Activated CD4-positive, alpha-beta memory T cell treated with anti-CD3 and anti-CD28 coated beads, Interleukin-2, amount 10 ng/mL, durations not matched to agents 7 days and 5 days (primary cell): Measurements from ENCODE around the gene ITGB1BP1. TPM values are rescaled to one million over a fixed set of nuclear protein-coding genes. Genes with fewer than 3 reads are reported as not detected.

Source experiments
- CTCF ChIA-PET: fragments of 350-600 bp; sonication (Branson Sonifier 250); formaldehyde crosslinking; loops from one replicate; lab custom pipeline; 2021; ENCODE audit warnings: antibody characterized with exemption, inconsistent platforms; lab: Charles Lee
- POLR2A ChIA-PET: fragments of 350-600 bp; sonication (Branson Sonifier 250); formaldehyde crosslinking; loops from one replicate; lab custom pipeline; 2021; ENCODE audit warnings: antibody characterized with exemption; lab: Charles Lee
- DNase-seq: peaks from one replicate; pipeline ENCODE4 v3.0.0-alpha.2; 2020
- H3K27ac Mint-ChIP-seq: one replicate; pipeline ENCODE4 v1.8.0; 2021; ENCODE audit warnings: mild to moderate bottlenecking, mixed read lengths
- H3K27me3 Mint-ChIP-seq: one replicate; pipeline ENCODE4 v1.8.0; 2021; ENCODE audit warnings: mixed read lengths
- H3K36me3 Mint-ChIP-seq: one replicate; pipeline ENCODE4 v1.8.0; 2021; ENCODE audit warnings: low read depth, mixed read lengths
- H3K4me1 Mint-ChIP-seq: one replicate; pipeline ENCODE4 v1.8.0; 2021; ENCODE audit warnings: mixed read lengths
- H3K4me3 Mint-ChIP-seq: one replicate; pipeline ENCODE4 v1.8.0; 2021; ENCODE audit warnings: mild to moderate bottlenecking, mixed read lengths
- H3K9me3 Mint-ChIP-seq: one replicate; pipeline ENCODE4 v1.8.0; 2021; ENCODE audit warnings: mixed read lengths
- total RNA-seq, 2 experiments: library from RNA; stranded (reverse); gene quantifications; one replicate each; pipeline ENCODE4 v1.2.3, GENCODE V29; 2021

The ITGB1BP1 gene
- total RNA-seq, 2 experiments from 2014 or later = 112 to 119 TPM

DNA sequence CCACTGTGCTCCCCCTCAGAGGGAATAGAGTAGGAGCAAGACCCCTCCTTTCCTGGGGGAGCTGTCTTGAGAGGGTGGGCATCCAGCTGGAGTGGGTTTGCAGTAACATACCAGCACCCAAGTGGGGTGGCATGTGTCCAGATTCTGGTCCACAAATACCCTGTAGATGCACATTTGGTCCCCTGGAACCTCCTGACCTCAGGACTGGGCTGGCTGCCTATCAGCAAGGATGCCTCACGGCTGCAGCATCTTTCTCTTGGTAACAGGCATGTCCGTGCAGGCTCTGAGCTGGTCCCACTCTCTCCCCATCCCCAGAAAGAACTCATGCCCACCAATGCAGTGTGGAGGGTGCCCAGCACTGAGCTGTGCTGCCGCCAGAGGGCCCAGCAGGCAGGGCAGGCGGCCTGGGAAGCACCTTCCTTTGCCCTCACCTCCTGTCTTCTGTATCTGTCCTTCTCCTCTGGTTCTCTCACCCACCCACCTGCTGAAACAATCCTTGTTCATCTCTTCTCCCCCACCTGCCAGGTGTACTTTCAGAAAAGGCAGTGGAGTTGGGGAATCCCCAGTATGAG lies 47.4 kb downstream of the ITGB1BP1 start:
- no peaks in the 10 kb centered on the region for H3K9me3 Mint-ChIP-seq
- no peak for DNase-seq
- no peak overlapping the region for H3K27ac Mint-ChIP-seq
- H3K4me3 Mint-ChIP-seq = no peak overlapping the region
- no peaks in the 10 kb centered on the region for H3K4me1 Mint-ChIP-seq
- CTCF ChIA-PET = no interaction called here
- POLR2A ChIA-PET = no interaction called here
- H3K36me3 Mint-ChIP-seq = no peaks in the 10 kb centered on the region
- H3K27me3 Mint-ChIP-seq = peaks cover 2% of the 10 kb centered on the region

GRCh38 chr2:9374071-9374730 lies 49.1 kb downstream of the ITGB1BP1 start:
- Mint-ChIP-seq H3K9me3 (no peaks in the 10 kb centered on the region), H3K36me3 (no peaks in the 10 kb centered on the region), H3K4me3 (no peak overlapping the region), H3K27ac (no peak overlapping the region), H3K4me1 (no peaks in the 10 kb centered on the region), H3K27me3 (peaks cover 2% of the 10 kb centered on the region)
- POLR2A ChIA-PET = no interaction called here
- CTCF ChIA-PET = interaction anchor here (0.7 kb wide), 1 partner anchor 493 kb away, joined by 3 read pairs; no protein-coding TSS in a partner anchor
- DNase-seq = no peak

GRCh38 chr2:9373476-9373875 lies 49.9 kb downstream of the ITGB1BP1 start:
- H3K36me3 Mint-ChIP-seq = no peaks in the 10 kb centered on the region
- H3K9me3 Mint-ChIP-seq = no peaks in the 10 kb centered on the region
- no peak overlapping the region for H3K27ac Mint-ChIP-seq
- peaks cover 3% of the 10 kb centered on the region for H3K27me3 Mint-ChIP-seq
- no peak overlapping the region for H3K4me3 Mint-ChIP-seq
- no peak for DNase-seq
- no peaks in the 10 kb centered on the region for H3K4me1 Mint-ChIP-seq
- CTCF ChIA-PET = no interaction called here
- POLR2A ChIA-PET = no interaction called here

DNA sequence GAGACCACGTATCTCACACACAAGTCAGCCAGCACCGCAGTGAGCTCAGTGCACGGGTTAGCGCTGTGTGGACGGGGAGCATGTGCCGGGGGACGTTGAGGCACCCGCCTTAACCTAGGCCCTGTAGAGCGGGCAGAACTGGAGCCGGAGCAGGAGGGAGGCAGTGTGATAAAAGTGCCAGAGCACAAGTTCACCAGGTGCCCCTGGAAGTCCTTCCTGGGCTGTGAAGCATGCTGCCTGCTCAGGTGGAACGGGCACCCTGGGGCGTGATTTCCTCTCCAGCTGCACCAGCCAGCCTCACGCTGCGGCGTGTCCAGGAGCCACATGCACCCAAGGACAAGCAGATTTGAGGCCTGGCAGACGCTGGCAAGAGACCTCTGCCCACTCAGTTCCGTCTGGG lies 50.3 kb downstream of the ITGB1BP1 start:
- POLR2A ChIA-PET = no interaction called here
- DNase-seq = no peak
- no peaks in the 10 kb centered on the region for H3K36me3 Mint-ChIP-seq
- no peaks in the 10 kb centered on the region for H3K9me3 Mint-ChIP-seq
- H3K27ac Mint-ChIP-seq = no peak overlapping the region
- H3K27me3 Mint-ChIP-seq = peaks cover 3% of the 10 kb centered on the region
- H3K4me1 Mint-ChIP-seq = no peaks in the 10 kb centered on the region
- CTCF ChIA-PET = no interaction called here
- no peak overlapping the region for H3K4me3 Mint-ChIP-seq

DNA sequence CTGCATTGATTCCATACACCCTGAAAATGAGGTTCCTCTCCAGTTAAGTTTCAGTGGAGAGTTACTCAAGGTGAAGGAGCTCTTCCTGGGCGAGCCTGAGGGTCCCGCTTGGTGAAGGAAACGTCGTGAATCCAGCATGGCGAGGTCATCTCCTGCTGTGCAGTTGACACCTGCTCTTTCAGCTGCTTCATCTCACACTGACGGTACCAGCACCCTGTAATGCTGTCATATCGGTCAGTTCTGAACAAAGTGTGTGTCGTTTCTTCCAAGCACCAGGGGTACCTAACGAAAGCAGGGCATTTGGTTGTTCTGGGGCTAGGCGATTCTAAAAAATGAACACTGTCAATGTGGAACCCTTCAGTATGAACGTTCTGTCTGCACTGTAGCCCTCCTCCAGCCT lies 52.6 kb downstream of the ITGB1BP1 start:
- DNase-seq = no peak
- no peaks in the 10 kb centered on the region for H3K36me3 Mint-ChIP-seq
- H3K27me3 Mint-ChIP-seq = peaks cover 2% of the 10 kb centered on the region
- H3K4me1 Mint-ChIP-seq = no peaks in the 10 kb centered on the region
- POLR2A ChIA-PET = no interaction called here
- H3K9me3 Mint-ChIP-seq = no peaks in the 10 kb centered on the region
- CTCF ChIA-PET = interaction anchor here (0.7 to 1.5 kb wide), 5 partner anchors 15 to 227 kb away, joined by 3 to 7 read pairs (median 3); no protein-coding TSS in a partner anchor
- H3K4me3 Mint-ChIP-seq = no peak overlapping the region
- no peak overlapping the region for H3K27ac Mint-ChIP-seq

DNA sequence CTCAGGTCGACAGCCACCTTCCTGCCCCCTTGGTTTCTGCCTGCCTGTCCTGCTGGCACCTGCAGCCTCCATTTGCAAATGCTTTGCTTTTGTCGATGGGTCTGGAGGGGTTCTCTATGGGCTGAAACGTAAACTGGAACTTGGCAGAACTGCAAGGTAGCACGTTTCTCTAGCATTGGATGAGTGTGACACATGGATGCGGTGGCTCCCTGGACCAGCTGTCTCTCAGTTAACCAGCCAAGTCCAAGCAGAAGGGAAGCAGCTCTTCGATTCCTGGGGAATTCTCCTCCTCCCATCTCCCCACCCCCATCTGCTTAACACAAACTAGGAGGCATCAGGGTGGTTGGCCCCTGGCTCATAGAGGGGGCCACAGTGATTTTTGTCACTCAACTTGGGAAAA lies 57.3 kb downstream of the ITGB1BP1 start:
- H3K27me3 Mint-ChIP-seq = peaks cover 14% of the 10 kb centered on the region
- H3K4me3 Mint-ChIP-seq = no peak overlapping the region
- no peak overlapping the region for H3K27ac Mint-ChIP-seq
- DNase-seq = no peak
- H3K4me1 Mint-ChIP-seq = no peaks in the 10 kb centered on the region
- H3K9me3 Mint-ChIP-seq = no peaks in the 10 kb centered on the region
- POLR2A ChIA-PET = no interaction called here
- CTCF ChIA-PET = no interaction called here
- H3K36me3 Mint-ChIP-seq = no peaks in the 10 kb centered on the region

DNA sequence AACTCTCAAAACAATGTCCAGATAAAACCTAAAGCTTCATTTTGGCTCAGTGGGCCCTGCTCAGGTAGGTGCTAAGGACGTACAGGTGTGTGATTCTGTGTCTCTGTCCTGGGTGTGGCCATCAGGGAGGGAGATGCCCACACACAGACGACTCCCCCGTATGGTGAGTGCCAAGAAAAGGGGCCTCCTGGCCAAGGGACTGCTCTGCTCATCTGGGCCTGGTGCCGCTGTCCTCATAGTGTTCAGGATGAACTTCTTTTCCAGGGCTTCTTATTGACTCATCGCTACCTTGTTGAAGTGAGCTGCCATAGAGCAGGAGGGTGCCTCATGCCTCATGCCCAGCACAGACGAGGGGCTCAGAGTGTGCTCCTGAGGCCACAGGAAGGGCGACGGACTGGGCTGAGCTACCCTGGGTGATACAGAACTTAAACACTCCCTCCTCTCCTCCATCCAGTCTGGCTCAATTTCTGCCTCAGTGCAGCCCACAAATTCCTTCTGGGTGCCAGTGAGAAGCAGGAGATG lies 57.8 kb downstream of the ITGB1BP1 start:
- ChIA-PET CTCF (interaction anchor here (1.1 kb wide), 1 partner anchor 10 kb away, joined by 3 read pairs; no protein-coding TSS in a partner anchor), POLR2A (no interaction called here)
- no peaks in the 10 kb centered on the region for H3K36me3 Mint-ChIP-seq
- H3K27ac Mint-ChIP-seq = no peak overlapping the region
- no peaks in the 10 kb centered on the region for H3K4me1 Mint-ChIP-seq
- peaks cover 14% of the 10 kb centered on the region for H3K27me3 Mint-ChIP-seq
- H3K9me3 Mint-ChIP-seq = no peaks in the 10 kb centered on the region
- no peak for DNase-seq
- H3K4me3 Mint-ChIP-seq = no peak overlapping the region

GRCh38 chr2:9364791-9365497 lies 58.4 kb downstream of the ITGB1BP1 start:
- no peak overlapping the region for H3K27ac Mint-ChIP-seq
- no peak for DNase-seq
- no peaks in the 10 kb centered on the region for H3K36me3 Mint-ChIP-seq
- no peak overlapping the region for H3K4me3 Mint-ChIP-seq
- ChIA-PET POLR2A (no interaction called here), CTCF (interaction anchor here (1.1 kb wide), 1 partner anchor 9 kb away, joined by 3 read pairs; no protein-coding TSS in a partner anchor)
- H3K9me3 Mint-ChIP-seq = no peaks in the 10 kb centered on the region
- peaks cover 19% of the 10 kb centered on the region for H3K27me3 Mint-ChIP-seq
- no peaks in the 10 kb centered on the region for H3K4me1 Mint-ChIP-seq

GRCh38 chr2:9364373-9364772 lies 59.0 kb downstream of the ITGB1BP1 start:
- ChIA-PET POLR2A (no interaction called here), CTCF (interaction anchor here (1.1 kb wide), 1 partner anchor 8 kb away, joined by 3 read pairs; no protein-coding TSS in a partner anchor)
- H3K9me3 Mint-ChIP-seq = no peaks in the 10 kb centered on the region
- H3K4me3 Mint-ChIP-seq = no peak overlapping the region
- no peak overlapping the region for H3K27ac Mint-ChIP-seq
- peaks cover 24% of the 10 kb centered on the region for H3K27me3 Mint-ChIP-seq
- H3K36me3 Mint-ChIP-seq = no peaks in the 10 kb centered on the region
- DNase-seq = no peak
- no peaks in the 10 kb centered on the region for H3K4me1 Mint-ChIP-seq

- DNase-seq = no peak
- CTCF ChIA-PET = no interaction called here
- POLR2A ChIA-PET = no interaction called here
- Mint-ChIP-seq H3K27me3 (peaks cover 50% of the 10 kb centered on the region), H3K9me3 (no peaks in the 10 kb centered on the region), H3K36me3 (no peaks in the 10 kb centered on the region), H3K4me1 (peaks cover 5% of the 10 kb centered on the region), H3K27ac (no peak overlapping the region), H3K4me3 (no peak overlapping the region)
These were observed 62.6 kb downstream of the ITGB1BP1 start for GRCh38 chr2:9360701-9361100.

GRCh38 chr2:9360110-9360509 lies 63.2 kb downstream of the ITGB1BP1 start:
- CTCF ChIA-PET = no interaction called here
- H3K27me3 Mint-ChIP-seq = peaks cover 50% of the 10 kb centered on the region
- H3K9me3 Mint-ChIP-seq = no peaks in the 10 kb centered on the region
- POLR2A ChIA-PET = no interaction called here
- peaks cover 5% of the 10 kb centered on the region for H3K4me1 Mint-ChIP-seq
- no peaks in the 10 kb centered on the region for H3K36me3 Mint-ChIP-seq
- H3K27ac Mint-ChIP-seq = no peak overlapping the region
- no peak overlapping the region for H3K4me3 Mint-ChIP-seq
- DNase-seq = no peak

- no peaks in the 10 kb centered on the region for H3K36me3 Mint-ChIP-seq
- peaks cover 51% of the 10 kb centered on the region for H3K27me3 Mint-ChIP-seq
- ChIA-PET CTCF (no interaction called here), POLR2A (no interaction called here)
- no peak overlapping the region for H3K4me3 Mint-ChIP-seq
- DNase-seq = no peak
- H3K4me1 Mint-ChIP-seq = peaks cover 5% of the 10 kb centered on the region
- no peaks in the 10 kb centered on the region for H3K9me3 Mint-ChIP-seq
- no peak overlapping the region for H3K27ac Mint-ChIP-seq
These were observed 63.9 kb downstream of the ITGB1BP1 start for GRCh38 chr2:9359463-9359862.

DNA sequence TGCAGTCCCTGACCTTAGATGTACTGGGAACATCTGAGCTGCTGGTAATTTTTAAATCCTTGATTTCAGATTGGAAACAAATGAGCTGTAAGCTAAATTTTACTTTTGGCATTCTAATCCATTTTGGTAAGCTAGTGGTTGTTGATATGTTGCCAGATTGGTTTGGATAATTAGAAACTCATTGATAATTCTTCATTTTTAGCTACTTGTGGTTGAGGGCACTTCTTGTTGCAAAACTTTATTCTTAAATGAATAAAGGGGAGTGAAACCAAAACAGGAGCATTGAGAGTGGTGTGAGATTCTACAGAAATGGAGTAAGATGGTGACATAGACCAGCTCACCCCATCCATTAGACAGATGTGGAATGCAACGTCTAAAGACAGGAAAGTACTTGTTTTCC lies 64.5 kb downstream of the ITGB1BP1 start:
- H3K4me3 Mint-ChIP-seq = no peak overlapping the region
- CTCF ChIA-PET = interaction anchor here (0.9 kb wide), 1 partner anchor 153 kb away, joined by 3 read pairs; no protein-coding TSS in a partner anchor

More for the DNA sequence above, 64.5 kb downstream of the ITGB1BP1 start:
- no peak overlapping the region for H3K27ac Mint-ChIP-seq
- H3K27me3 Mint-ChIP-seq = peaks cover 56% of the 10 kb centered on the region
- no peaks in the 10 kb centered on the region for H3K36me3 Mint-ChIP-seq
- no peaks in the 10 kb centered on the region for H3K9me3 Mint-ChIP-seq
- DNase-seq = no peak
- POLR2A ChIA-PET = no interaction called here
- peaks cover 5% of the 10 kb centered on the region for H3K4me1 Mint-ChIP-seq
